ENCODE measurements around the gene LARGE2. TPM values are rescaled to one million over a fixed set of nuclear protein-coding genes. Genes with fewer than 3 reads are reported as not detected.

The LARGE2 gene
- total and polyA plus RNA-seq, 10 of the 15 experiments (the other 5 are each of a cell fraction or from before 2014, with no cell fraction given) = 0.03 to 0.41 (median 0.19) TPM; not detected in 6

- H3K36me3 ChIP-seq (ENCODE audit: control insufficient read depth in 2 of 2, insufficient read depth in 2 of 2, low read length in 1 of 2) = no peaks in the 10 kb centered on the region
- H3K4me3 ChIP-seq = no peak overlapping the region
- no peak overlapping the region for H3K4me2 ChIP-seq (ENCODE audit: control insufficient read depth, insufficient read depth)
- DNase-seq (ENCODE audit: low read depth, low spot score) (no peak), FAIRE-seq (no peak), ATAC-seq (no peak)
- POLR2A ChIA-PET = no interaction called here
- H3K9me3 ChIP-seq (replicated peaks; ENCODE audit: control insufficient read depth, insufficient read depth, low read length) = no peaks in the 10 kb centered on the region
- H3K9ac ChIP-seq (ENCODE audit: control insufficient read depth, insufficient read depth, low read length) = no peak overlapping the region
- WGBS (ENCODE audit: insufficient coverage, insufficient replicate concordance, low lambda C conversion rate, missing lambda C conversion rate) = 38% methylated on average over 8 of the region's 8 CpGs
- BruUV-seq (replicated peaks) = no TSS peak
- peaks cover 3 to 10% of the 10 kb centered on the region in 2 experiments; a peak in 3 of 4 replicates for H3K27me3 ChIP-seq (replicated peaks in 1 of 2; ENCODE audit: control insufficient read depth in 2 of 2, insufficient read depth in 2 of 2, low read length in 1 of 2)
- SMC1A ChIA-PET (ENCODE audit: uncharacterized antibody, unreplicated experiment) = no interaction called here
- no peak overlapping the region for H2AFZ ChIP-seq (ENCODE audit: control insufficient read depth, low read depth, low read length)
- intact Hi-C loops (cut with micrococcal nuclease; ENCODE audit: unreplicated experiment) = no loop called here
- H3K79me2 ChIP-seq (ENCODE audit: control insufficient read depth, insufficient read depth, low read length) = no peaks in the 10 kb centered on the region
- in situ Hi-C loops (cut with MboI) = no loop called here
- H4K20me1 ChIP-seq (ENCODE audit: control insufficient read depth, insufficient read depth) = no peaks in the 10 kb centered on the region; the same call in 1 of the 2 replicates
- no peaks in the 10 kb centered on the region for H3K4me1 ChIP-seq (ENCODE audit: control insufficient read depth, insufficient read depth, low read length)
- RAD21 ChIA-PET (ENCODE audit: unreplicated experiment) = no interaction called here
- no peak overlapping the region for H3K27ac ChIP-seq (ENCODE audit: control insufficient read depth, insufficient read depth)
- CTCF ChIA-PET = interaction anchor here (0.7 kb wide), 1 partner anchor 504 kb away, joined by 3 read pairs; no protein-coding TSS in a partner anchor
- no peak for TF ChIP-seq RB1 (IDR thresholded peaks at IDR 0.05; ENCODE audit: borderline replicate concordance)
- TF ChIP-seq RUNX3 (IDR thresholded peaks at IDR 0.05; ENCODE audit: low read length) = no peak
- no peak for TF ChIP-seq ATF3 (IDR thresholded peaks at IDR 0.05; ENCODE audit: borderline replicate concordance, extremely low read depth, low read depth, low read length)
- TF ChIP-seq SPI1 (IDR thresholded peaks at IDR 0.05; ENCODE audit: borderline replicate concordance, insufficient read depth, low read depth, low read length) = no peak
- TF ChIP-seq PRDM15 (CRISPR knock-in tag; IDR thresholded peaks at IDR 0.05) = no peak
- no peak for TF ChIP-seq POLR2AphosphoS5 (IDR thresholded peaks at IDR 0.05; ENCODE audit: low read length)
- no peak for TF ChIP-seq MTA2 (IDR thresholded peaks at IDR 0.05; ENCODE audit: low read depth)
- TF ChIP-seq EGR1 (IDR thresholded peaks at IDR 0.05; ENCODE audit: borderline replicate concordance in 1 of 2, low read depth in 2 of 2, low read length in 2 of 2) = no peak
- TF ChIP-seq BCL3 (IDR thresholded peaks at IDR 0.05; ENCODE audit: borderline replicate concordance, insufficient read depth, low read depth, low read length, poor library complexity, severe bottlenecking) = no peak
- no peak for TF ChIP-seq CTCF (IDR thresholded peaks at IDR 0.05 in 2 of 3, conservative IDR thresholded peaks at IDR 0.05 in 1 of 3; ENCODE audit: control insufficient read depth in 2 of 3, extremely low read depth in 1 of 3, insufficient read depth in 1 of 3, low read depth in 3 of 3, low read length in 3 of 3)
- no peak for TF ChIP-seq ZNF207 (IDR thresholded peaks at IDR 0.05; ENCODE audit: borderline replicate concordance)
- TF ChIP-seq ZNF24 (IDR thresholded peaks at IDR 0.05) = no peak
- no peak for TF ChIP-seq ATF2 (IDR thresholded peaks at IDR 0.05; ENCODE audit: low read length)
- no peak for TF ChIP-seq TAF1 (IDR thresholded peaks at IDR 0.05; ENCODE audit: borderline replicate concordance, low read depth, low read length)
Observed at GRCh38 chr11:45895553-45896259, 26.8 kb upstream of the LARGE2 start.

All from GM12878 (cell line).